H54 (cell line): ENCODE data around the gene CDK3.
"Not testable (repeated sequence)": the region's sequence is repeated elsewhere in the genome, so short reads cannot be mapped to it uniquely, and the experiment has no call there.

Experiments
- DNase-seq: peaks from one replicate; pipeline ENCODE4 v3.0.0; 2011; ENCODE audit warnings: low spot score, mixed read lengths; ENCODE audit not compliant: insufficient read length
- FAIRE-seq: peaks from 3 replicates; lab custom pipeline; 2011; peaks lifted over from hg19 to GRCh38; lab: Jason Lieb, UNC
- POLR2A ChIP-seq: IDR thresholded peaks from 2 replicates; pipeline ENCODE4 v1.6.1; 2011; ENCODE audit warnings: low read depth, mild to moderate bottlenecking, low read length

Gene CDK3

DNA sequence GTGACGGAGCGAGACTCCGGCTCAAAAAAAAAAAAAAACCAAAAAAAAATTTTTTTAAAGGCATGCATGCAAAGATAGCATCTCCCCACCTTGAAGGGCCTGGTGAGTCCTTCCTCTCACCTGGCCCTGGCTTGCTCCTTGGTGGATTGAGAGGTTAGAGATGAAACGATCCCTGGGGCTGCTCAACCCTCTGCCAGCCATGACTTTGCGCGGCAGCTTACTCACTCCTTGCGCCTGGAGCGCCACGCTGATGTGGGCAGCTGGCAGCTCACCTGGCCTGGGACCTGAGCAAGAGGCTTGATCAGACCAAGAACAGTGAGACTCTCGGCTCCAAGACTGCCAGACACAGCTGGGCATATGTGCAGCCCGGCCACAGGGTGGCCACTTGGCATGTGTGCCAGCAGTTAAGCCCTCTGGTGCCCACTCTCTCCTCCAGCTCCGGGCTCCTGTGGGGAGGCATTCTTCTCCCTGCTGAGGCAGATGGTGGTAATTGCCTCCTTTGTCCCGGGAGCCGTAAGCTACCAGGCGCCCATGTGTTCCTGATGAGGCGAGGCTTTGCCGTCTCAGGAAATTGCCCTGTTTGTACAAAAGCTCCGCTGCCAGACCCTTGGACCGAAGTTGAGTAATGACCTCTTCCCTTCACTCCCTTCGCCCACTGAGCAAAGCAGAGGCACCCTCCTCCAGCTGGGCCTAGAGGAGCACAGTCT lies 31.6 kb downstream of the CDK3 start:
- no peak for DNase-seq
- no peak for TF ChIP-seq POLR2A
- FAIRE-seq, result no peak

- FAIRE-seq (no peak), DNase-seq (no peak)
- no peak for TF ChIP-seq POLR2A
Observed at GRCh38 chr17:76032780-76033108, 32.1 kb downstream of the CDK3 start.

DNA sequence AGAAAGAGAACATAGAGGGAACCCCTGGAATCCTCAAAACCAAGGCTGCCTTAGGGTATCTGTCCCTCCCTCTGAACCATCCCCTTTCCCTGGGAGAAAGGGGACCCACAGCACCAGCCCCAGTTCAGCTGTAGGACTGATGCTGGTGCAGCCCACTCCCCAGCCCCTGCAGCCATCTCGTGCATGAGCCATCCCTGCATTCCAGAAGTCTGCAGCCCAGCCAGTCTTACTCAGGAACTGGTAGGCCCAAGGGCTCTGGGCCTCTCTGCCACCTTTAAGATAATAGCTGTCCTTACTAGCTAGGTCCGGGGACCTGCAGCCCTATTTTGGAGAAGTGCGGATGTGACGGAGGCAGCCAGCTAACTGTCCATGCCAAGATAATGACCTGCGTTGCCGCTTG lies 32.5 kb downstream of the CDK3 start:
- FAIRE-seq (no peak), DNase-seq (no peak)
- no peak for TF ChIP-seq POLR2A

- FAIRE-seq (no peak), DNase-seq (no peak)
- no peak for TF ChIP-seq POLR2A
Observed at GRCh38 chr17:76034428-76035350, 34.0 kb downstream of the CDK3 start.

DNA sequence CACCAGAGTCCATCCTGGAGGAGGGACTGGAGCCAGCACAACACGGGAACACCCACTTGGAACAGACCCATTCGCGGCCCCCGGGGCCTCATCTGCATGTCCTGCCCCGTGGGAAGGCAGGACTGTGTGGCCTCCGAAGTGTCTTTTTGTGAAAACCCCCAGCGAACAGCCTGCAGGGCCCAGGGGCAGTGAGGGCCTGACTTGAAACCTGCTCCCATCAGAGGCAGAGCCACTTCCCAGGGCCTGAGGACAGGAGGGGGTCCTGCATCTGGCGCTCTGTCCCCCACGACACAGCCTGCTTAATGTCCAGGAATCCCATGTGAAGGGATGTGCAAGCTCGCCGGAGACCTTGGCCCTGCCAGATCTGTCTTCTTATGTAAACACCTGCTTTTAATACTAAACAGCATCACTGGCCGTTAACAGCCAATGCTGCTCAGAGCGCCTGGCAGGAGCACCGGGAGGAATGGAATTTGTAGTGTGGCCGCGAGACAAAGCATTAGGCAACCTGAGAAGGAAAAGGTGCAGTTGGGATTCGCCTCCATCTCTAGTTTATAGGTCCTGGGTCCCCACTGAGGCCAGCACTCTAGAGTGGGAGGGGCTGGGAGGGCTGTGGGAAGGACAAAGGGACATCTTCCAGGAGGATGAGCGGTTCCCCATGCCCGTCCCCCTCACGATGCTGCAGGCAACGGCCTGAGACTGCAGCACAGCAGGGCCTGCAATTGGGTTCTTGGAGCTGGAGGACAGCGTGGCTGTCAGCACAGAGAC lies 36.0 kb downstream of the CDK3 start:
- FAIRE-seq (no peak), DNase-seq (no peak)
- no peak for TF ChIP-seq POLR2A

DNA sequence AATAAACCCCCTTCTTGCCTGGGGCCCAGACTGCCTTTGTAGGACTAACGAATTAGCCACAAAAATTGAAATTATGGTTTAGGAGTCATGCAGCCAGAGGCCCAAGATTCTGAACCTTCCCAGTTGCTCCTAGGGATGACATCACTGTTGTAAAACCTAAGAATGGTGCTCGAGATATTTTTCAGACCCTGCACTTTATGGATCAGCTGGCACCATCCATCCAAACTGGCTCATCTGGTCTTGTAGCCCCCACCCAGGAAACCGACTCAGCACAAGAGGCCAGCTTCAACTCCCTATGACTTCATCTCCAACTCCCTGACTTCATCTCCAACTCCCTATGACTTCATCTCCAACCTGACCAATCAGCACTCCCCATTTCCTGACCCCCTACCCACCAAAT lies 37.4 kb downstream of the CDK3 start:
- no peak for DNase-seq
- FAIRE-seq, result no peak
- no peak for TF ChIP-seq POLR2A

DNA sequence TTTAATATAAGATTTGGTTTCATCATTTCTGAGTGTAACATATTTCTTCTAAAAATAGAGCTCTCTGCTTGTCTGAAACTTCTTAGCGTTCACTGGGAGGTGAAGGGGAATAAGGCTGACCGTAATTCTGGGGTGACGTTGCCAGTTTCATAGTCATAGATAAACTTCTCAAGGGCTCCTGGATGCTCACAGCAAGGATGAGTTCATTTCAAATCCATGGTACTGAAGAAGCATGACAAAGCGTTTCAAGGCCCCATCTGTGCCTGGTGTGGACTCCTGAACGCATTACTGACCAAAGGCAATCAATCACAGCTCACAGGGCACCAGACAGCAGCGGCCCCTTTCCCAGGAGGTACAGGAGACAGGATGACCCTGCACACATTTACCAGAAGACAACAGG lies 38.5 kb downstream of the CDK3 start:
- DNase-seq (no peak), FAIRE-seq (no peak)
- no peak for TF ChIP-seq POLR2A

DNA sequence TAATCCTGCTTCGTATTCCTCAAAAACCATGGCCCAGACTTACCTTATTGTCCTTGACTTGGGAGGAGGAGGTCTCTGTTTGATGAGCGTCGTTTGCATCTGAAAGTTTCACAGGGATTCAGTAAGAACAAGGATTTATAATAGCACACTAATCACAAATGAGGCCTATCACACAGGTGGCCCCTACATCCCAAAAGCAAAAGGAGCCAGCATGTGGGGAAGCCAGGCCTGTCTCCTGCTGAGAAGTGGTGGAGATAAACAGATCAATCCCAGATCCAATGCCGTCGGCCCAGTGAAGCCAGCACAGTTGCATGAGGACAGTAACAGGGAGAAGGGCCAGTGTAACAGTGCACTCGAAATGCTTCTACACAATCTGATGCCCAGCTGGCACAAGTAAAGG lies 39.7 kb downstream of the CDK3 start:
- DNase-seq (no peak), FAIRE-seq (no peak)
- TF ChIP-seq POLR2A, result no peak

GRCh38 chr17:76042868-76043267 lies 42.2 kb downstream of the CDK3 start:
- not testable (repeated sequence) for DNase-seq, FAIRE-seq

GRCh38 chr17:76044475-76045007 lies 43.9 kb downstream of the CDK3 start:
- DNase-seq, FAIRE-seq: not testable (repeated sequence)

DNA sequence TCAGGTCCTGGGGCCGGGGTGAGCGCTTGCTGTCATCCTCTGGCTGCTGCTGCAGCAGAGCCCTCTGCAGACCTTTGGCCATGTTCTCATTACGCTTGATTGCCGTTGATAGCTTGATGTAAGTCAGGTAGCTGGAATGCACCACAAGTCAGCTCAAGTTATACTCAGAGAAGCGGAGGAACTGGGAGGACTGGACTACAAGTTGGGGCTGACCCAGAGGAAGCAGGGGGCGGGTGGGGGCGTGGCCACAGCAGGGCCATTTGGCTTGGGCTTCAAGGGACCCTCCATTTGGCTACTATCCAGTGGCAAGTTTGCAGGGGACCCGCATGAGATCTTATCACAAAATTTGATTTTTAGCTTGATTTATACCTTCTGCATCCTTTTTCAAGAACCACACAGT lies 45.4 kb downstream of the CDK3 start:
- DNase-seq (no peak), FAIRE-seq (no peak)
- TF ChIP-seq POLR2A, result no peak

- TF ChIP-seq POLR2A, result no peak
- FAIRE-seq, result no peak
- no peak for DNase-seq
Observed at GRCh38 chr17:76048025-76048605, 47.5 kb downstream of the CDK3 start.

- FAIRE-seq, result no peak
- DNase-seq, result no peak
- no peak for TF ChIP-seq POLR2A
Observed at GRCh38 chr17:76048711-76049110, 48.1 kb downstream of the CDK3 start.
